Ishikawa (cell line): ENCODE measurements around the gene CHST5.

Experiments
- CEBPB ChIP-seq: IDR thresholded peaks from 2 replicates; pipeline ENCODE4 v1.6.1; 2012
- CREB1 ChIP-seq: IDR thresholded peaks from 2 replicates; pipeline ENCODE4 v1.6.1; 2012; ENCODE audit warnings: low read depth
- EP300 ChIP-seq: IDR thresholded peaks from 2 replicates; pipeline ENCODE4 v1.6.1; 2012; ENCODE audit warnings: borderline replicate concordance
- RAD21 ChIP-seq: IDR thresholded peaks from 2 replicates; pipeline ENCODE4 v1.6.1; 2012; ENCODE audit warnings: low read depth
- TAF1 ChIP-seq: IDR thresholded peaks from 2 replicates; pipeline ENCODE4 v1.6.1; 2012; ENCODE audit warnings: low read depth, mild to moderate bottlenecking
- YY1 ChIP-seq: IDR thresholded peaks from 2 replicates; pipeline ENCODE4 v1.6.1; 2012; ENCODE audit warnings: low read depth

DNA sequence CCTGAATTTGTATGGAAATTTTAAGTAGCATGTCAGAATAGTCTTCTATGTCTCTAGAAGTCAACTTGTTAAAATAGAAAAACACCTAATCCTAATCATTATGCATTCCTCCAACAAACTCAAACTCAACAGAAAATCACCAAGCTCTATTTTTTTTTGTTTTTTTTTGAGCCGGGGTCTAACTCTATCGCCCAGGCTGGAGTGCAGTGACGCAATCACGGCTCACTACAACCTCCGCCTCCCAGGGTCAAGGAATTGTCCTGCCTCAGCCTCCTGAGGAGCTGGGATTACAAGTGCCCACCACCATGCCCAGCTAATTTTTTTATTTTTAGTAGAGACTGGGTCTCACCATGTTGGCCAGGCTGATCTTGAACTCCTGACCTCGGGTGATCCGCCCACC lies 10.4 kb upstream of the CHST5 start:
- TF ChIP-seq TAF1 (no peak), CREB1 (no peak), RAD21 (no peak), CEBPB (no peak), EP300 (no peak), YY1 (no peak)
